Mononuclear cell (primary cell): ENCODE data around the gene NFIA. TPM values are rescaled to one million over a fixed set of nuclear protein-coding genes. Genes with fewer than 3 reads are reported as not detected.

Experiments used
- H3K27me3 ChIP-seq: 2 replicates; pipeline ENCODE4 v1.6.0; 2011; ENCODE audit warnings: low read length, control low read depth; ENCODE audit not compliant: insufficient read depth
- H3K4me1 ChIP-seq: 2 replicates; pipeline ENCODE4 v1.5.1; 2011; ENCODE audit warnings: mild to moderate bottlenecking, low read length, control low read depth; ENCODE audit not compliant: insufficient read depth
- H3K4me3 ChIP-seq: 2 replicates; pipeline ENCODE4 v1.5.1; 2011; ENCODE audit warnings: mild to moderate bottlenecking, low read length, moderate library complexity
- H3K9me3 ChIP-seq: 2 replicates; pipeline ENCODE4 v1.5.1; 2011; ENCODE audit warnings: low read depth, mild to moderate bottlenecking, control low read depth, low read length
- total RNA-seq: library from RNA; depleted of rRNA; stranded (reverse); fragments of >200 nt; gene quantifications from one replicate; pipeline ENCODE4 v1.2.3, GENCODE V29; 2012

NFIA gene
- total RNA-seq, 1 donor = 3.5 TPM

GRCh38 chr1:61387829-61388228, 305.5 kb downstream of the NFIA start:
- Histone ChIP-seq H3K4me1 (no peaks in the 10 kb centered on the region), H3K9me3 (no peaks in the 10 kb centered on the region), H3K27me3 (no peaks in the 10 kb centered on the region), H3K4me3 (no peak overlapping the region)

GRCh38 chr1:61388566-61388965, 306.2 kb downstream of the NFIA start:
- Histone ChIP-seq H3K9me3 (no peaks in the 10 kb centered on the region), H3K4me3 (no peak overlapping the region), H3K4me1 (no peaks in the 10 kb centered on the region), H3K27me3 (no peaks in the 10 kb centered on the region)

GRCh38 chr1:61389194-61389925, 307.0 kb downstream of the NFIA start:
- Histone ChIP-seq H3K9me3 (no peaks in the 10 kb centered on the region), H3K27me3 (no peaks in the 10 kb centered on the region), H3K4me1 (no peaks in the 10 kb centered on the region), H3K4me3 (no peak overlapping the region)

GRCh38 chr1:61389926-61390845, 307.8 kb downstream of the NFIA start:
- Histone ChIP-seq H3K4me1 (no peaks in the 10 kb centered on the region), H3K4me3 (no peak overlapping the region), H3K27me3 (no peaks in the 10 kb centered on the region), H3K9me3 (no peaks in the 10 kb centered on the region)

- Histone ChIP-seq H3K4me3 (no peak overlapping the region), H3K9me3 (no peaks in the 10 kb centered on the region), H3K27me3 (no peaks in the 10 kb centered on the region), H3K4me1 (no peaks in the 10 kb centered on the region)
These were observed 309.4 kb downstream of the NFIA start for GRCh38 chr1:61391730-61392129.

GRCh38 chr1:61392409-61393242, 310.3 kb downstream of the NFIA start:
- no peaks in the 10 kb centered on the region for H3K27me3 ChIP-seq

GRCh38 chr1:61393575-61393974, 311.2 kb downstream of the NFIA start:
- Histone ChIP-seq H3K4me1 (no peaks in the 10 kb centered on the region), H3K4me3 (no peak overlapping the region), H3K9me3 (no peaks in the 10 kb centered on the region), H3K27me3 (no peaks in the 10 kb centered on the region)

More at GRCh38 chr1:61392409-61393242, 310.3 kb downstream of the NFIA start:
- no peak overlapping the region for H3K4me3 ChIP-seq
- no peaks in the 10 kb centered on the region for H3K9me3 ChIP-seq
- H3K4me1 ChIP-seq = no peaks in the 10 kb centered on the region

GRCh38 chr1:61395146-61395800, 312.9 kb downstream of the NFIA start:
- no peaks in the 10 kb centered on the region for H3K27me3 ChIP-seq
- H3K9me3 ChIP-seq = no peaks in the 10 kb centered on the region
- H3K4me1 ChIP-seq = no peaks in the 10 kb centered on the region
- H3K4me3 ChIP-seq = no peak overlapping the region

- no peak overlapping the region for H3K4me3 ChIP-seq
- no peaks in the 10 kb centered on the region for H3K27me3 ChIP-seq
- no peaks in the 10 kb centered on the region for H3K4me1 ChIP-seq
- no peaks in the 10 kb centered on the region for H3K9me3 ChIP-seq
These were observed 315.1 kb downstream of the NFIA start for GRCh38 chr1:61397495-61397894.

- Histone ChIP-seq H3K27me3 (no peaks in the 10 kb centered on the region), H3K9me3 (no peaks in the 10 kb centered on the region), H3K4me1 (no peaks in the 10 kb centered on the region), H3K4me3 (no peak overlapping the region)
These were observed 315.6 kb downstream of the NFIA start for GRCh38 chr1:61397935-61398334.

GRCh38 chr1:61399199-61399598, 316.8 kb downstream of the NFIA start:
- Histone ChIP-seq H3K4me3 (no peak overlapping the region), H3K27me3 (no peaks in the 10 kb centered on the region), H3K9me3 (no peaks in the 10 kb centered on the region), H3K4me1 (peaks cover 6% of the 10 kb centered on the region)

- Histone ChIP-seq H3K9me3 (no peaks in the 10 kb centered on the region), H3K27me3 (no peaks in the 10 kb centered on the region), H3K4me3 (no peak overlapping the region), H3K4me1 (peaks cover 9% of the 10 kb centered on the region)
These were observed 317.9 kb downstream of the NFIA start for GRCh38 chr1:61400131-61400770.

- H3K4me1 ChIP-seq = peaks cover 9% of the 10 kb centered on the region
- H3K9me3 ChIP-seq = no peaks in the 10 kb centered on the region
- no peak overlapping the region for H3K4me3 ChIP-seq
- H3K27me3 ChIP-seq = no peaks in the 10 kb centered on the region
These were observed 318.6 kb downstream of the NFIA start for GRCh38 chr1:61400997-61401396.
